M059J (cell line): ENCODE results near the gene ZCCHC18. TPM values are rescaled to one million over a fixed set of nuclear protein-coding genes. Genes with fewer than 3 reads are reported as not detected.
"Not testable (repeated sequence)": the region's sequence is repeated elsewhere in the genome, so short reads cannot be mapped to it uniquely, and the experiment has no call there.

Experiments used
- DNase-seq: peaks from one replicate; pipeline ENCODE4 v3.0.0-alpha.2; 2012; ENCODE audit warnings: low read depth
- total RNA-seq: library from RNA; depleted of rRNA; stranded (reverse); fragments of >200 nt; shearing (Covaris generic); gene quantifications from 2 replicates; pipeline ENCODE4 v1.2.3, GENCODE V29; 2014; rRNA removed

The ZCCHC18 gene
- 1.7 TPM in 1 of 2 replicates, not detected in the other for total RNA-seq

DNA sequence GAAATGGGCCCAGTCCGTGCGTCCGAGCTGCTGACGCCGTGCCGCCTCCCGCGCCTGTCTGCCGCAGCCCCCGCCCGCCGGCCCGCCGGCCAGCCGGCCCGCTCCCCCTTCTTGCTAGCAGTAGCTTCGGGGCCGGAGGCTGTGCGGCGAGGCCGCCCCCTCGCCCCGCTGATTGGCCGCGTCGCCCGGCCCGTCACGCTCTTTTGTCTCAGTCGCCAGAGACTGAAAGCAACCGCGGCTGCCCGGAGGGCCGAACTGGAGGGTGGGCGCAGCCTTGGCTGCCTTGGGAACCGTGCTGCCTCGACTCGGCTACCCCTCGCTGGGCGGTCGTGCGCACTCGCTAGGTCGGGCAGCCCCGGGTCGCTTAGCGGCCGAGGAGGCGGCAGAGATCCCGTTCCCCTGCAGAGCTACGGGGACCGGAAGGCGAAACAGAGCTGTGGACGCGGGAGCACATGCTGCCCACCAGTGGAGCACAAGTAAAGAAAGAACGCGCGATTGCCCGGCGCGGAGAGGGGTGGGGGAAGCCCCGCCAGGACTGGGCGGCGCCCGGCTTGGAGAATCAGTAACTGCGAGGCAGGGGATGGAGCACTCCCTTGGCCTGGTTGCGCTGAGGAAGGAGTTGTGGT, at the start of gene ZCCHC18:
TSS of gene ZCCHC18 (plus strand) at position 198 of the 626 bp plus-strand sequence. CDS start 1,589 bp downstream, outside the sequence.
- peak; percentile 61 for DNase-seq

- not testable (repeated sequence) for DNase-seq
Observed at GRCh38 chrX:104062636-104063035, 49.7 kb upstream of the ZCCHC18 start.

DNA sequence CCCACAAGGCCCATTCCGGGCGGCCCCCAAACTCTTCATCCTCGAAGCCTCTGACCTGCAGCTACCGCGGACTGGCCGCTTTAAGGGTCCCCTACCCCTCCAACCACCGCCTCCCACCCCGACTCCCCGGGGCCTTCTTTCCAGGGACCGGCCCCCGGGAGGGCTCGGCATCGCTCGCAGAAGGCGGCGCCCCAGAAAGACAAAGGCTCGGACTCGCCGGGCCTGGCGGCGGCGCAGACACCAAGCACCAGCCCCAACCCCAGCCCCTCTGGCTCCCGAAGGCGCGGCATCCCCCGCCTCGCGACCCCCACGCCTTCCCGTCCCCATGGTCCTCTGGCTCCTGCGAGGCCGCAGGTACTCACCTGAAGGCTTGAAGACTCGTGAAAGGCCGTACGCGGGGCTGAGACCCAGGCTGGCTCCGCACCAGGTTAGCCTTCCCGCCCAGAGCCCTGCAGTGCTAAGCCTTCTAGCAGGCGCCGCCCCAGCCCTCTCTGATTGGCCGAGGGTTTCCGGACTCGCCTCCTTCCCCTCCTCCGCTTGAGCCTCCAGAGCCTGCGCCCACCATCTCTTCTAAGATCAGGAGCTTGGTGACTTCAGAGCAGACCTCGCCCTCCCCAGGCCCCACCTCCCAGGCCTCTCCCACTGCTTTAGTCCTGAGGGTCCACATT, 36.4 kb upstream of the ZCCHC18 start, which contains the start of gene TMSB15C:
TSS of gene TMSB15C (minus strand) at position 459 of the 668 bp plus-strand sequence.
- DNase-seq, result not testable (repeated sequence)

GRCh38 chrX:104077854-104078253, 34.5 kb upstream of the ZCCHC18 start:
- DNase-seq, result not testable (repeated sequence)

DNA sequence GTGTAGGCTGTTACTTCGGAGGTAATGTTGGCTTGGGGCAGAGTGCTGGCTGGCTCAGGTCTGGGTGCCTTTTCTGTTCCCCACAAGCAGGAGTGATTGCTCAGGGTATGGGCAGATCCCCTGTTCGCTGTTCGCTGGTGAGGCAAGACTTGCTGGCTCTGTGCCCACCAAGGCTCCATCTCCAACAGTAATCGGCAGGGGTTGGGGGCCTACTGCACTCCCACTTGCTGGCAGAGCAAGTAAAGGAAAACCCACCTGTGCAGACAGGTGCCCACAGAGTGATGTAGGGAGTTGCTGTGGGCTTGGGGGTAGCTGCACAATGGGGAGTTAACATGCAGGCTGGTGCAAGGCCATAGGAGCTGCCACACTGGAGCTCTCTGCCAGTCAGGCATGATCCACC, 28.3 kb upstream of the ZCCHC18 start:
- no peak for DNase-seq

- DNase-seq, result no peak
Observed at GRCh38 chrX:104084534-104085277, 27.6 kb upstream of the ZCCHC18 start.

- no peak for DNase-seq
Observed at GRCh38 chrX:104085477-104085876, 26.8 kb upstream of the ZCCHC18 start.

DNA sequence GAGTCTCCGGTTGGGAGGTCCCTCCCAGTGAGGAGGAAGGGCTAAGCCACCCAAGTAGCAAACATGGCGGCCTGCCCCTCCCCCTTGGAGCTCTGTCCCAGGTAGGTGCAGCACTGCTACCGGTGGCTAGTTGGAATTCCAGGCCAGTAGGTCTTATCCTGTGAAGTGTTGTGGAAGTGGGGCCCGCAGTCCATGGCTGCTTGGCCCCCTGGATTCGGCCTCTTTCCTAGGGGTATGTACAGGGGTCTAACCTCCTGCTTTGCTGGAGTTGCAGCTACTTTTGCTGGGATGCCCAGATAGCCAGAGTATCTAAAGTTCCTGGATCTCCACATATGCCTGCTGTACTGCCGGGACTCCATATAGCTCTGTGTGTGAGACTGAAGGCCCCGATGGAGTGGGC, 26.4 kb upstream of the ZCCHC18 start:
- DNase-seq, result no peak

GRCh38 chrX:104098151-104098808, 14.0 kb upstream of the ZCCHC18 start:
- peak; percentile 73 for DNase-seq

DNA sequence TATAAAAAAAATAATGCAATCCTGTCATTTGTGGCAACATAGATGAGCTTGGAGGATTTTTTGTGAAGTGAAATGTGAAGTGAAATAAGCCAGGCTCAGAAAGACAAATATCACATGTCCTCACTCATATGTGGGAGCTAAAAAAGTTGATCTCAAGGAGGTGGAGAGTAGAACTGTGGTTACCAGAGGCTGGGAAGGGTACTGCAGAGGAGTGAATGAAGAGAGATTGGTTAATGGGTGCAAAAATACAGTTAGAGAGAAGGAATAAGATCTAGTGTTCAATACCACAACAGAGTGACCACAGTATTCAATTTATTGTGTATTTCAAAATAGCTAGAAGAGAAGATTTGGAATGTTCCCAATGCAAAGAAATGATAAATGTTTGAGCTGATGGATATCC, 13.4 kb upstream of the ZCCHC18 start:
- no peak for DNase-seq

GRCh38 chrX:104104676-104105075, 7.6 kb upstream of the ZCCHC18 start:
- no peak for DNase-seq

GRCh38 chrX:104105330-104106262, 6.7 kb upstream of the ZCCHC18 start:
- DNase-seq, result peak; percentile 16

GRCh38 chrX:104108955-104109354, 3.4 kb upstream of the ZCCHC18 start:
- no peak for DNase-seq

DNA sequence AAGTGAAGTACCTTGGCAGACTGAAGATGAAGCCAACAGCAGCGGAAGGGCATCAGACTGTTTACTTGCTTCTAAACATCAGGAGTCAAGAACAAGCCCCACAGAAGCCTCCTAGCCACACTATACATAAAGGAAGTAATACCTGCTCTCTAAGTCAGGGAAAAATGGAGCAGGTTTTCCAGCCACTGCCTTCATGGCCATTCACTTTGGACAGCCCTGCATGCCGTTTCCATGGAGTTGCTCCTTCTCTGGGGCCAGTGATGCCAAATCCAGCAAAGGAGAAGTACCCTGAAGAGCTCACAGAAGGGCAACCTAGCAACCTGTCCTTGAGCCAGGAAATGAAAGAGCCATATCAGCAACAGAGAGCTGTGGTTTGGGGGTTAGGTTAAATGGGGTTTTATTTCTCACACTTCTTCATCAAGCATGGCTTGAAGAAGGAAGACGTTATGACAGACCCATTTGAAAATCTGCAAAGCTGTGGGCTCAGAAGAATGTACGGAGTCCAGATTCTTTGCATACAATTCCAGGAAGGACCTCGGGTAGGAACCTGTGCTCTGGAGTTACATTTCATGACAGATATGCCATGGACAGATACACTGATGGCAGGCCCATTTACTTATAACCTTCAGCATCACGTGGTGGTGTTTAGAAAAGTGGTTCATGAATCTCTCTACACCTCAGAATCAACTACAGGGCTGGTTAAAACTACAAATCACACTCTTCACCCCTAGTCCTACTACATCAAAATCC, 1.7 kb upstream of the ZCCHC18 start:
- not testable (repeated sequence) for DNase-seq

DNA sequence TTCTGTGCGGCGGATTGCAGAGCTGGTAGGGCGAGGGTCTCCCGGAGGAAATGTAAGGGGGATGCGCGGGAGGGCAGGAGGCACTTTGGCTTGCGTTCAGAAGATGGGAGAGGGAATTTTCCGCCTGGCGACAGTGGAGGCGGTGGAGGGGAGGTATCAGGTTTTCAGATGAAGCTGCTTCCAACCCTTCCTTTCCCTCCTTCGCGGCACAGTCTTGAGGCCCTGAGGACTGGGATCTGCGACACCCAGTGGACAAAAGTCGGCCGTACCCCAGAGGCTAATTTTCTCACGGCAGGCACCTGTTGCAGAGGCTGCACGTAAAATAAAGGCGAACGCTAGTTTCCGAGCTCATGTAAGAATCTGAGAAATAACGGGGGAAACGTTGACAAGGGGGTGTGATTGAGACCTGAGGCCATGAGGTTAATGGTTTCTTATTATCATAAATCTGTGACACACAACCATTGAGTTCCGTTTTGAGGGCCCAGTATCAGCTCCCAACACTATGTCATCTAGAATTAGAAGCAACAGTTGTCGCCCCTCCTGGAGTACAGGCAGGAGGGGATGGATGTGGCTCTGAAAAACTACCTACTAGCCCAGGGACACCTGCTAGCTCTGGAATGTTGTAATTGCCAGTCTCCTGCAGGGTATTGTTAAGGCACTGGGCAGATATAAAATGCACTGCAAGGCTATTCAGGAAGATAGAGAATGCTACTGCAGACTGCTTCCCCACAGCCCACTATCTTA, 1.1 kb downstream of the ZCCHC18 start:
- DNase-seq, result peak; percentile 72

- DNase-seq, result no peak
Observed at GRCh38 chrX:104117759-104118158, 5.4 kb downstream of the ZCCHC18 start.

- peak; percentile 1 for DNase-seq
Observed at GRCh38 chrX:104118765-104119164, 6.4 kb downstream of the ZCCHC18 start.

GRCh38 chrX:104122829-104123228, 10.5 kb downstream of the ZCCHC18 start:
- DNase-seq, result no peak

GRCh38 chrX:104126856-104127255, 14.5 kb downstream of the ZCCHC18 start:
- DNase-seq, result no peak
